Natural killer cell (primary cell): ENCODE results near the gene BAK1. TPM values are rescaled to one million over a fixed set of nuclear protein-coding genes. Genes with fewer than 3 reads are reported as not detected.

Experiments used
- ATAC-seq, 3 donors: fragments of 150-1000 bp in 2 of 3; fragments of 200-7000 bp in 1 of 3; cut with Tn5 transposase; 1 replicate in 1 of 3; 2 replicates in 2 of 3; pipeline ENCODE4 v1.10.0; 2021; ENCODE audit warnings: mild to moderate bottlenecking in 2 of 3, moderate library complexity in 2 of 3
- DNase-seq, 2 donors: peaks; one replicate each; pipeline versions ENCODE4 v3.0.0 to v3.0.0-alpha.2; 2013 to 2021; ENCODE audit warnings: mixed read lengths in 1 of 2
- H3K27ac ChIP-seq: one replicate; pipeline ENCODE4 v1.5.1; 2013; ENCODE audit warnings: mild to moderate bottlenecking, low read length
- H3K27me3 ChIP-seq: one replicate; pipeline ENCODE4 v1.6.1; 2013; ENCODE audit warnings: low read length; ENCODE audit not compliant: control insufficient read depth, insufficient read depth
- H3K36me3 ChIP-seq: one replicate; pipeline ENCODE4 v1.6.1; 2013; ENCODE audit warnings: low read length; ENCODE audit not compliant: control insufficient read depth, insufficient read depth
- H3K4me1 ChIP-seq: one replicate; pipeline ENCODE4 v1.6.1; 2013; ENCODE audit warnings: low read length; ENCODE audit not compliant: control insufficient read depth, insufficient read depth
- H3K4me3 ChIP-seq: one replicate; pipeline ENCODE4 v1.5.1; 2013; ENCODE audit warnings: low read length
- H3K9me3 ChIP-seq: one replicate; pipeline ENCODE4 v1.6.1; 2013; ENCODE audit warnings: low read length; ENCODE audit not compliant: control insufficient read depth, insufficient read depth
- H3K27ac Mint-ChIP-seq, 2 donors: one replicate each; pipeline ENCODE4 v1.8.0; 2022; ENCODE audit warnings: mild to moderate bottlenecking in 2 of 2, mixed read lengths in 2 of 2, moderate library complexity in 1 of 2
- H3K27me3 Mint-ChIP-seq, 2 donors: one replicate each; pipeline ENCODE4 v1.8.0; 2022; ENCODE audit warnings: low read depth in 2 of 2, mixed read lengths in 2 of 2
- H3K36me3 Mint-ChIP-seq: one replicate; pipeline ENCODE4 v1.8.0; 2022; ENCODE audit warnings: mixed read lengths
- H3K4me1 Mint-ChIP-seq, 2 donors: one replicate each; pipeline ENCODE4 v1.8.0; 2022; ENCODE audit warnings: mixed read lengths in 2 of 2
- H3K4me3 Mint-ChIP-seq: one replicate; pipeline ENCODE4 v1.8.0; 2022; ENCODE audit warnings: mild to moderate bottlenecking, moderate library complexity, mixed read lengths
- H3K9me3 Mint-ChIP-seq, 2 donors: one replicate each; pipeline ENCODE4 v1.8.0; 2022; ENCODE audit warnings: mixed read lengths in 2 of 2
- WGBS: methylation state at CpG from one replicate; pipeline ENCODE4 v1.1.7; 2013; ENCODE audit warnings: missing lambda C conversion rate; ENCODE audit not compliant: insufficient coverage; 5-methylcytosine and 5-hydroxymethylcytosine counted together
- intact Hi-C: fragments of 100-400 bp; cut with micrococcal nuclease; formaldehyde crosslinking; loops from one replicate; pipeline ENCODE4 v1.14.2; 2022
- total RNA-seq, 4 donors: library from RNA; stranded (reverse); fragments of 120-200 nt in 1 of 4; gene quantifications; one replicate each; pipeline versions ENCODE4 v1.2.3 to v1.2.4, GENCODE V29; 2013 to 2022
- TF ChIP-seq, protein P1 (sequence below): fragments of 200-600 bp; IDR thresholded peaks from one replicate; pipeline ENCODE4 v1.8.0; 2022; ENCODE audit warnings: antibody characterized with exemption

Gene BAK1
- total RNA-seq, 3 donors from 2014 or later (not counting 1 experiment from before 2014, with no cell fraction given): 36.3 to 49.8 (median 40.7) TPM

DNA sequence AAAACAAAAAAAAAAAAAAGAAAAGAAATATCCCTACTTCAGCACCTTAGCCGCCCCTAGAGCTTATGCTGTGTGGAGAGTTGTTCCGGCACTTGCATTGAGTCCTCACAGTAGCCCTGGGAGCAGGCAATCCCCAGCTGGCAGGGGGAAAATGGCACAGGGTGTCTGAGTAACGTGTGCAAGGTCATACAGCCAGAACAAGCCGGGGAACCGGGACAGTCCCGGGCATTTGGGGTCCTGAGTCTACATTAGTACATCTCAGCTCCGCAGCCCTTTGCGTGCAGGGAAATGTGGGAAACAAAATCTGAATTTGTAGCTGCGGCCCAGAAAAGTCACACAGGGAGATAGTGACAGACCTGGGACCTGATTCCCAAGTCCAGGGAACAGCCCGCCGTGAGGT lies 3.4 kb downstream of the BAK1 start:
- Mint-ChIP-seq H3K4me3 (peak overlapping the region; percentile 6), H3K9me3 (no peaks in the 10 kb centered on the region), H3K4me1 (peaks cover 18 to 39% of the 10 kb centered on the region in 2 donors), H3K27me3 (no peaks in the 10 kb centered on the region), H3K36me3 (no peaks in the 10 kb centered on the region), H3K27ac (peak overlapping the region; percentile 45 to 99)
- Histone ChIP-seq H3K4me1 (peaks cover 41% of the 10 kb centered on the region), H3K27me3 (no peaks in the 10 kb centered on the region), H3K27ac (no peak overlapping the region), H3K9me3 (no peaks in the 10 kb centered on the region), H3K4me3 (no peak overlapping the region), H3K36me3 (peaks cover 44% of the 10 kb centered on the region)
- 86% methylated on average over 11 of the region's 11 CpGs for whole genome bisulfite sequencing
- no peak for DNase-seq
- TF ChIP-seq, protein P1, sequence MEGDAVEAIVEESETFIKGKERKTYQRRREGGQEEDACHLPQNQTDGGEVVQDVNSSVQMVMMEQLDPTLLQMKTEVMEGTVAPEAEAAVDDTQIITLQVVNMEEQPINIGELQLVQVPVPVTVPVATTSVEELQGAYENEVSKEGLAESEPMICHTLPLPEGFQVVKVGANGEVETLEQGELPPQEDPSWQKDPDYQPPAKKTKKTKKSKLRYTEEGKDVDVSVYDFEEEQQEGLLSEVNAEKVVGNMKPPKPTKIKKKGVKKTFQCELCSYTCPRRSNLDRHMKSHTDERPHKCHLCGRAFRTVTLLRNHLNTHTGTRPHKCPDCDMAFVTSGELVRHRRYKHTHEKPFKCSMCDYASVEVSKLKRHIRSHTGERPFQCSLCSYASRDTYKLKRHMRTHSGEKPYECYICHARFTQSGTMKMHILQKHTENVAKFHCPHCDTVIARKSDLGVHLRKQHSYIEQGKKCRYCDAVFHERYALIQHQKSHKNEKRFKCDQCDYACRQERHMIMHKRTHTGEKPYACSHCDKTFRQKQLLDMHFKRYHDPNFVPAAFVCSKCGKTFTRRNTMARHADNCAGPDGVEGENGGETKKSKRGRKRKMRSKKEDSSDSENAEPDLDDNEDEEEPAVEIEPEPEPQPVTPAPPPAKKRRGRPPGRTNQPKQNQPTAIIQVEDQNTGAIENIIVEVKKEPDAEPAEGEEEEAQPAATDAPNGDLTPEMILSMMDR: no peak
- intact Hi-C loops: loop anchor here (10.0 kb wide), 2 partner anchors 122 to 232 kb away; partner anchors contain the start of gene ZBTB9
- no peak for ATAC-seq

DNA sequence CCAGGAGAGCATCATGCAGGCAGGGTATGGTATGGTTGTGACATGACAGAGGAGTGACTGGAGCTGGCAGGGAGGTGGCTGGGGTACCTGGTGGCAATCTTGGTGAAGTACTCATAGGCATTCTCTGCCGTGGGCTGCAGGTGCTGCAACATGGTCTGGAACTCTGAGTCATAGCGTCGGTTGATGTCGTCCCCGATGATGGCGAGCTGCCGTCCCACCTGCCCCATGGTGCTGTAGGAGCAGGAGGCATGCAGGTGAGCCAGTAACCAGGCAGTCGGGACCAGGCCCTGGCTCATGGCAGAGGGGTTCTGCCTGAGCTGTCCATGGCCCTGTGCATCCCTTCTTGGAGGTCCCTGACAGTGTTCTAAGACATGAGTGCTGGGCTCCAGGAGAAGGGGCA lies 4.9 kb downstream of the BAK1 start:
- DNase-seq (no peak), ATAC-seq (no peak)
- H3K27ac ChIP-seq: no peak overlapping the region
- no peak overlapping the region for H3K27ac Mint-ChIP-seq
- intact Hi-C loops: loop anchor here (10.0 kb wide), 2 partner anchors 120 to 230 kb away; partner anchors contain the start of gene ZBTB9
- TF ChIP-seq, protein P1: no peak
- WGBS: 94% methylated on average over 8 of the region's 8 CpGs
- H3K4me1 ChIP-seq: peaks cover 49% of the 10 kb centered on the region
- peaks cover 44% of the 10 kb centered on the region for H3K36me3 ChIP-seq
- H3K4me3 Mint-ChIP-seq: peak overlapping the region; percentile 35
- H3K9me3 ChIP-seq: no peaks in the 10 kb centered on the region
- H3K9me3 Mint-ChIP-seq: no peaks in the 10 kb centered on the region
- no peaks in the 10 kb centered on the region for H3K27me3 ChIP-seq
- H3K4me1 Mint-ChIP-seq: peaks cover 29 to 50% of the 10 kb centered on the region in 2 donors
- H3K36me3 Mint-ChIP-seq: no peaks in the 10 kb centered on the region
- no peaks in the 10 kb centered on the region for H3K27me3 Mint-ChIP-seq
- H3K4me3 ChIP-seq: no peak overlapping the region

DNA sequence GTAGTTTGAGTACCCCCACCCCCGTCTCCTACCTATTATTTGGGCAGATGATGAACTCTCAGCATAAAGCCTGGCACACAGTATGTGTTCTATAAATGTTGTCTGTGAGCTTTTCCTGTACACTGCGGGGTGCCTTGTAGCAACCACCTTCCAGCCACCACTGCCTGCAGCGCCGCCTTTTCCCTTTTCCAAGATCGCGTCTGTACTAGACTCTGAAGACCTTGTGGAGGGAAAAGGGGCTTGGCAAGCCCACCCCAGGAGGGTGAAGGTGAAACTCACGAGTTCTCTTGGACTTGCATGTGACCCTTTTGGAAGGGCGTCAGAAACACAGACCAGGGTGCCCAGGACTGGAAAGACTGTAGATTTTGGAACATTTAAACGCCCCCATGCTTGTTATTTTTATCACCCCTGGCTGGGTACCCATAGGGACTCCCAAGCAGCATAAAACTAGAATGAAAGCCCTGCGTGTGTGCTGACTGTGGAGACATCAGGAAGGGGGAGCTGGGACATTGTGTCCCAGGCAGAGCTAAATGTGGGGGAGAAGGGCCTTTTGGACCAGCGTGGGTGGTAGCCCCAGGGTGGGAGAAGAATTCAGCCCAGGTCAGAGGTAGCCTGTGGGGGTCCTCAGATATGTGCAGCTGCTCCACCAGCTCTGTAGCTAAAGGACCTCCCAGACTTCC lies 8.3 kb downstream of the BAK1 start:
- TF ChIP-seq, protein P1: no peak
- H3K27me3 ChIP-seq: no peaks in the 10 kb centered on the region
- peaks cover 29% of the 10 kb centered on the region for H3K36me3 ChIP-seq
- DNase-seq: no peak
- Mint-ChIP-seq H3K4me1 (peaks cover 20 to 27% of the 10 kb centered on the region in 2 donors), H3K27me3 (no peaks in the 10 kb centered on the region), H3K4me3 (peak overlapping the region; percentile 94), H3K27ac (peak overlapping the region; percentile 99 to 100), H3K9me3 (no peaks in the 10 kb centered on the region), H3K36me3 (no peaks in the 10 kb centered on the region)
- 76% methylated on average over 8 of the region's 11 CpGs for WGBS
- peaks cover 24% of the 10 kb centered on the region for H3K4me1 ChIP-seq
- peak overlapping the region; percentile 75 for H3K4me3 ChIP-seq
- intact Hi-C loops: loop anchor here (1.0 to 10.0 kb wide), 4 partner anchors 9 to 227 kb away; partner anchors contain the start of genes BAK1 and ZBTB9
- H3K9me3 ChIP-seq: no peaks in the 10 kb centered on the region
- H3K27ac ChIP-seq: peak overlapping the region; percentile 93
- no peak for ATAC-seq
